Left ventricle myocardium superior (tissue), 1 donor: Measurements from ENCODE around the gene SPPL3. TPM values are rescaled to one million over a fixed set of nuclear protein-coding genes. Genes with fewer than 3 reads are reported as not detected.
A peak's percentile ranks its signal among the peaks of the same experiment; 100 is the strongest.

Experiments used
- ATAC-seq: fragments of 200-7000 bp; cut with Tn5 transposase; one replicate; pipeline ENCODE4 v1.9.1; 2020; ENCODE audit warnings: mild to moderate bottlenecking, moderate library complexity
- DNase-seq: peaks from one replicate; pipeline ENCODE4 v3.0.0-alpha.2; 2020
- intact Hi-C: fragments of 100-400 bp; cut with micrococcal nuclease; formaldehyde crosslinking; loops from one replicate; pipeline ENCODE4 v1.11.0; 2022
- total RNA-seq: library from RNA; stranded (reverse); fragmentation: NEBNext Ultra II Directional; extraction: Animal tissue kit (Norgen Biotek cat#: 25700); gene quantifications from one replicate; pipeline ENCODE4 v1.2.1, GENCODE V29; 2021
- donor health status: DM: no; HTN: yes; CAD: no; lungs with severe emphysema.

The SPPL3 gene
- total RNA-seq, 1 donor from 2014 or later: 34.6 TPM

DNA sequence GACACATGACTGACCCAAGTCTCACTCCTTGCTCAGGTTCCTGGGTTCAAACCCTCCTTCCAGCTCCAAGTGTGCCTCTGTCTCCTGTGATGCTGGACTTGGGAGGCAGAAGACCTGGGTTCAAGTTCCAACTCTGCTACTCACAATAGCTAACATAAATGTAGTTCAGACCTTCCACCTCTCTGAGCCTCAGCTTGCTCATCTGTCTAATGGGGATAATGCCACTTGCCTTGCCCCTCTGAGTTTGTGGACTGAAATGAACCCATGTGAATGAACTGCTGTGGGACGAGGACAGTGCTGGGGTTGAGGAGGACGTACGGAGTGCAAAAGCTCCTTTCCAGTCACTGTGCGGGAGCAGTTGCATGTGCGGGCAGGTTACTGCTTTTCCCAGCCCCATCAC lies 137.6 kb downstream of the SPPL3 start:
- intact Hi-C loops: no loop called here
- DNase-seq (no peak), ATAC-seq (no peak)

- DNase-seq (no peak), ATAC-seq (no peak)
- intact Hi-C loops: no loop called here
These were observed 139.3 kb downstream of the SPPL3 start for GRCh38 chr12:120764816-120765215.

- no peak for DNase-seq
- no peak for ATAC-seq
- intact Hi-C loops: no loop called here
These were observed 140.9 kb downstream of the SPPL3 start for GRCh38 chr12:120763250-120763649.

- ATAC-seq (peak; percentile 46), DNase-seq (no peak)
- intact Hi-C loops: no loop called here
These were observed 142.1 kb downstream of the SPPL3 start for GRCh38 chr12:120762086-120762485.

DNA sequence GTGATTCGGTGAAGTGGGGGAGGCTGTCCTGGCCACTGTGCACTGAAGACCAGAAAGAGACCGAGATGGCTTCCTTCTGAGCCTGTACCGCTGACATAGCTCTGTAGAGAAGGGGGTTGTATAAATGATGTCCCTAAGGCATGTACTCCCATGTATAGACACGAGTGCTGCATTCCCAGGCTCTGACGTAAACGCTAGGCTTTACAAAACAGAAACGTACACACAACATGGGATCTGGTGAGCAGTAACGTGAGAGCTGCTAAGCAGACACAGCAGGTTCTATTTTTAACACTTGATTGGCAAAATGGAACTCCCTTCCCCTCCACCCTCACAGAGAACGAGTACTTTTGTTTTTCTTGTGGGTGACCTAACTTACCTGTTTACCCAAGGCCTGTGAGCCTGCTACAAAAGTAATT lies 142.6 kb downstream of the SPPL3 start:
- no peak for DNase-seq
- intact Hi-C loops: no loop called here

GRCh38 chr12:120760349-120761254 lies 143.6 kb downstream of the SPPL3 start:
- peak; percentile 5 for ATAC-seq
- intact Hi-C loops: no loop called here

More for the DNA sequence above, 142.6 kb downstream of the SPPL3 start:
- ATAC-seq: peak; percentile 85

GRCh38 chr12:120759591-120760348 lies 144.4 kb downstream of the SPPL3 start:
- intact Hi-C loops: no loop called here
- DNase-seq: no peak

More at GRCh38 chr12:120760349-120761254, 143.6 kb downstream of the SPPL3 start:
- DNase-seq: no peak

DNA sequence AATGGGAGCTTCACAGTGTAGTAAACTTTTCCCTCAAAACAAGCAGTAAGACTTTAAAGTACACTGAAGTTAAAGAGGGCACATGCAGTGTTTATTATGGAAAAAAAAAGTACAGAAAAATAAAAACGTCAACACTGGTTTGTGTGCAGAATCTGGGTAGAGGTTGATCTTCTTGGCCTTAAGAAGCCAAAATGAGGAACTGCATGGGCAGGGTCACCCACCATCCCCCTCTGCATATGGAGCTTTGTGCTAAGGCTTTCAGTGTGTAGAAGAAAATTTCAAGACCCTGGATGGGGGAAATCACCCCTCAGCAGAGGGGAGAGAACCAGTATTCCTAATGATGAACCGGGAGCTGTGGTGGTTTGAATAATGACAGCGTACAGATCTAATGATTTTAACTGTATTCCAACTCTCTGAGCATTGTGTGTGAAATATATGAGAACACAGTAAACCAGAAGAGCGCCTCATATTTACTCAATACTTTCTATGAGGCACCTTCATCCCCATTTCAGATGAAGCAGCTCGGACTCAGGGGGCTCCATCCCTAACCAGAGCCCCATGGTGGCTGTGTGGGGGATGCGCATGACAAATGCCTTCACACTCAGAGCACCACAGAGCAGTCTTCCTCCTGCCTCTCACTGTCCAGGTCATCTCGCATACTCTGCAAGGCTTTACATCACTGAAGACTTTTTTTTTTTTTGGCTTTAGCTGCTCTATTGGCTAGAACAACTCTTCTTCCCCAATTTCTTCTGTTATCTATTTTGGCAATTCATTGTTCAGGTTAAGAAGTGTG lies 145.2 kb downstream of the SPPL3 start:
- intact Hi-C loops: no loop called here
- no peak for ATAC-seq
- DNase-seq: no peak

More at GRCh38 chr12:120759591-120760348, 144.4 kb downstream of the SPPL3 start:
- no peak for ATAC-seq

GRCh38 chr12:120757949-120758348 lies 146.2 kb downstream of the SPPL3 start:
- no peak for ATAC-seq
- no peak for DNase-seq
- intact Hi-C loops: no loop called here

DNA sequence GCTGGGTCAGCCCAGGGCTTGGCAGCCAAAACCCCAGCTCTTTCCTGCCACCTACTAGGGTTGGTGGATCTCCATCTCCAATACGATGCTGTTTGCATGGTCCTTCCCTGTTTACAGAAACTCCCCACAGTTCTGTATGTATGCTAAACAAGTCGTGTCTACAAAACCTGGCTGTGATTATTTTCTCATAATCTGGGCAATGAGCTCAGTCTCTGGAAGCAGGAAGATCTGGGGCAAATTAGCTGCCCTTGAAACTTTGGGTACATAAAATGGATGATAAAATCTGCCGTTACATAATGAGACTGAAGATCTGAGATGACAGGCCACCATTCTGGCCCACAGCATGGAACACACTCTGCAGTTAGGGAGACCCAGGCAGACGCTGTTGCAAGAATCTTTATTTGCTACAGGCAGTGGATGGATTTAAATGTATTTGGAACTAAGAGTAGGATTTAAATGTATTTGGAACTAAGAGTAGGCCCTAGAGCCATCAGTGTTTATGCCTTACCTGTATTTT lies 146.9 kb downstream of the SPPL3 start:
- intact Hi-C loops: no loop called here
- DNase-seq: no peak
- ATAC-seq: no peak

- DNase-seq (no peak), ATAC-seq (no peak)
- intact Hi-C loops: no loop called here
These were observed 148.9 kb downstream of the SPPL3 start for GRCh38 chr12:120755269-120755668.

- DNase-seq (no peak), ATAC-seq (no peak)
- intact Hi-C loops: no loop called here
These were observed 149.4 kb downstream of the SPPL3 start for GRCh38 chr12:120754792-120755191.

DNA sequence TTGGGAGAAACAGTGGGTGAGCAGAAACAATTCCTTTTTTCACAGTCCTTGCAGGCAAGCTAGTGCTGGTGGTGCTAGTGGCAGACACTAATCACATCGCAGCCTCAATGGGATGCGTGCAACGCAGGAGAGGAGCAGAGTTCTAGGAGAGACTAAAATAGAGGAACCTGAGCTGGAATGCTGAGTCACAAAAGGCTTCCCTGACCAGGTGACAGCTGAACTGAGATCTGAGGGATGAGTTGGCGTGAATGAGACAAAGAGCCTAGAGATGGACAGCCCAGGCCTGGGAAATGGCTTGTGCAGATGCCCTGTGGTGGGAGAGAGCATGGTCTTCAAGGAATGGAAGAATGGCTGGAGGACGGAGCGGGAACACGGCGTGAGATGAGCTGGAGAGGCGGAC lies 152.8 kb downstream of the SPPL3 start:
- no peak for ATAC-seq
- intact Hi-C loops: no loop called here
- no peak for DNase-seq

DNA sequence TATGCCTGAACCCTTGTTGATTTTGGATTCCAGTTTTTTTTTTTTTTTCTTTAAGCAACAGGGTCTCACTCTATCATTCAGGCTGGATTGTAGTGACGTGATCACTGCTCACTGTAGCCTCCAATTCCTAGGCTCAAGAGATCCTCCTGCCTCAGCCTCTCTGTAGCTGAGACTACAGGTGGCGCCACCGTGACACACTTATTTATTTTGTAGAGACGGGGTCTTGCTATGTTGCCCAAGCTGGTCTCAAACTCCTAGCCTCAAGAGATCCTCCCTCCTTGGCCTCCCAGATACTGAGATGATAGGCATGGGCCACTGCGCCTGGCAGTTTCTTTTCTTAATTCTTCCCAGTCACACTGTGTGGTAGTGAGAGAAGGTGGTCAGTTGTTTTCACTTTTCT lies 153.4 kb downstream of the SPPL3 start:
- intact Hi-C loops: no loop called here
- ATAC-seq: no peak
- no peak for DNase-seq

DNA sequence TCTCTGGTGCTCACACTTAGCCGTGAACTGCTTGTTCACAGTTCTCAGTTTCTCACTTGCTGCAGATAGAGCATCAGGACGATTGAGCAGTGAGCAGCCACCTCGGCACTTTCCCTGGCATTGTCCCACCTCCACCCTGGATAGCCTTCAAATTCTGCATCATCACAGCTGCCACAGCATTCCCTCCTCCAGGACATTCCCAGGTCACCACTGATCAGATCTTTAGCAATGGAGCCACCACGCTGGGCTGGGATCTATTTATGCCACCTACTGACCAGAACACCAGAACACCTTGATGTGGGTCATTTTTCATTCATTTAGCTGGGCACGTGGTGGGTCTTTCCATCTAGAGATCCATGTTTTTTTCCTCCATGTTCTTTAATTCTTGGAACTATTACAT lies 154.9 kb downstream of the SPPL3 start:
- ATAC-seq (no peak), DNase-seq (no peak)
- intact Hi-C loops: no loop called here

DNA sequence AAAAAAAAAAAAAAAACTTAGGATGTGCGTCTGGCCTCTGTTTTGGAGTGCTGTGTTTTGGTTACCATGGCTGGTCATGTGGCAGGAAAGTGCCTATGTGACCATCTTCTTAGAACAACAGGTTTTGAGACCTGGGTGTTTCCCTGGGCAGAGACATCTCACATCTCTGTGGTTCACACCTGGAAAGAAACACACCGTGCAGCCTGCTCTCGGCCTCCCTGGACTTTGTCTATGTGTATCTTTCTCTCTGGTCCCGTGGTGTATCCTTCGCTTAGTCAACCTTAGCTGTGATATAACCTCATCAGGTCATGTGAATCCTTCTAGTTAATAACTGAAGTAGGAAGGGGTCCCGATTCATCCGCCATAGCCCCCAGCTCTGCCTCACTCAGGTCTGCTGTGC lies 155.9 kb downstream of the SPPL3 start:
- intact Hi-C loops: no loop called here
- ATAC-seq (no peak), DNase-seq (no peak)

DNA sequence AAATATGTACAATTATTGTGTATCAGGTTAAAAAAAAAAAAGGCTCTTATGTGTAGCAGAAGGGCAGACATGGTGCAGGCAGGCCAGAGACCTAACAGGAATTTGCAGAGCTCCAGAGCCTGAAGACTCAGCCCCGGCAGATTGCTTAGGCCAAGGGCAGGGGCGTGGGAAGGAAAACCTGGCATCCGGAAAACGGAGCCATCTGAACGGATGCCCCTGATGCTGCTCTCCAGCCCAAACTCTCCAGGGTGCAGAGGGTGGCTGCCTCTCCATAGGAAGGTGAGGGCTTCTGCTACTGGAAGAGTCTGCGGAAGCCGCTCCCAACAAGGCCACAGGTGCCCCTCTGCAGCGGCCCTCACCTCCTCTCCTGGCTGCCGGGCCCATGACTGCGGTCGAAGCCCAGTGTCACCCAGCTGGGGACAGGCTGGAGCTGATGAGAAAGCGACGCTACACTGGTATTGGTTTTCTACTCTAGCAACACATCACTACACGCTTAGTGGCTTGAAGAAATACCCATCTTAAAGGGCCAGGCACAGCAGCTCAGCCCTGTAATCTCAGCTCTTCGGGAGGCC lies 159.2 kb downstream of the SPPL3 start:
- ATAC-seq: no peak
- intact Hi-C loops: no loop called here
- DNase-seq: no peak

DNA sequence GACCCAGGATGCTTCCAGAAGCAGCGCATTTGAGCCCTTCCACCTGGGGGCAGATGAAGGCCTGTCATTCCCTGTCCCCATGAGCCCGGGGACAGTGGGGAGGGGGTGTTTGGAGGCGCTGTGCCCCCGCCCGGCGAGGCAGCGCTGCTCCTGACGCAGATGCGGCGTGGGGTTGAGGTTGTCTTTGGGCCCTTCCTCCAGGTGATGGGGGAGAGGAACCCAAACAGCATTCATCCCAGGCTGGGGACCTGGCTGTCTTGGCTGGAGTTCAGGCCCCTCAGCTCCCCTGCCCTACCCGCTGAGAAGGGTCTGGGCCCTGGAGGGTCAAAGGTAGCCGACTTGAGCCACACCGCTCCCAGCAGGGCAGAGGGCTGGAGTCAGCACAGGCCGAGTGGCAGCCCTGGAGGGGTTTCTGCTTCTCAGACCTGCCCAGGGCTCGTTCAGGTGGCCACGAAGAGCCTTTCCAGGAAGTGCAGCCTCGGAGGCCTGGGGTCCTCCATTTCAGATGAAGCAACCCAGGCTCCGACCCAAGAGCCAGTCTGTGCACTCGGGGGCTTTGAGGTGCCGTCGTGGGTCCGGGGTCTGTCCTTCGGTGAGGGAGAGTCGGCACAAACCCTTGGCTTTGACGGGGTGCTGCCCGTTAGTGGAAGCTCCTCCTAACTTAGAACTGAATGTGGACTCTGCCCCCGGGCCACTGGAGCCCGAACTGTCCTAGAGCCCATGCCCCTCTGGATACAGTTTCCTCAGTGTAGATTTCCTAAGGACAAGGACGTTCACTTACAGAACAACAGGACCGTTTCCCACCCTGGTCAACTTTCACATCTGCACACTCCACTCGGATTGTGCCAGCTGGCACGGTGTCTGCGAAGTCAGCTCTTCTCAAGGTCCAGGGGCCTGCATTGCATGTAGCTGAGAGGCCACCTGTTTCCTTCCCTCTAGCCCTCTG lies 162.4 kb downstream of the SPPL3 start:
- intact Hi-C loops: no loop called here
- ATAC-seq: peak; percentile 65
- peak; percentile 69 for DNase-seq
